ENCODE measurements around the gene MGRN1.

- TF ChIP-seq GATA2 (IDR thresholded peaks at IDR 0.05; ENCODE audit: low read depth, low read length) (no peak), GATA3 (IDR thresholded peaks at IDR 0.05; ENCODE audit: low read depth, low read length) (no peak)
These were observed 102.0 kb downstream of the MGRN1 start for GRCh38 chr16:4726616-4727015.
